CD14-positive monocyte (primary cell): ENCODE data around the gene BTN3A1. TPM values are rescaled to one million over a fixed set of nuclear protein-coding genes. Genes with fewer than 3 reads are reported as not detected.

Experiments
- DNase-seq, 3 donors: peaks; one replicate each; pipeline ENCODE4 v3.0.0-alpha.2; 2011 to 2022
- H2AFZ ChIP-seq: 2 replicates; pipeline ENCODE4 v1.6.0; 2012; ENCODE audit warnings: mild to moderate bottlenecking, low read depth, low read length, inconsistent platforms; ENCODE audit not compliant: insufficient read depth, poor library complexity, severe bottlenecking
- H3K27ac ChIP-seq, 2 donors: 1 replicate in 1 of 2; 2 replicates in 1 of 2; pipeline ENCODE4 v1.5.1; 2012 to 2013; ENCODE audit warnings: low read length in 2 of 2, control low read depth in 1 of 2, inconsistent platforms in 1 of 2, low read depth in 1 of 2, mild to moderate bottlenecking in 1 of 2
- H3K27me3 ChIP-seq, 2 donors: one replicate each; pipeline versions ENCODE4 v1.6.0 to v1.6.1; 2011 to 2013; ENCODE audit warnings: low read length in 2 of 2; ENCODE audit not compliant: control insufficient read depth in 2 of 2, insufficient read depth in 2 of 2
- H3K36me3 ChIP-seq, 2 donors: replicated peaks in 1 of 2; 1 replicate in 1 of 2; 2 replicates in 1 of 2; pipeline versions ENCODE4 v1.5.1 to v1.6.1; 2012 to 2013; ENCODE audit warnings: low read length in 2 of 2, control low read depth in 1 of 2, inconsistent platforms in 1 of 2, mild to moderate bottlenecking in 1 of 2; ENCODE audit not compliant: insufficient read depth in 2 of 2, control insufficient read depth in 1 of 2
- H3K4me1 ChIP-seq, 2 donors: 1 replicate in 1 of 2; 2 replicates in 1 of 2; pipeline versions ENCODE4 v1.5.1 to v1.6.1; 2012 to 2013; ENCODE audit warnings: low read length in 2 of 2, control low read depth in 1 of 2, inconsistent platforms in 1 of 2, mild to moderate bottlenecking in 1 of 2, moderate library complexity in 1 of 2; ENCODE audit not compliant: insufficient read depth in 2 of 2, control insufficient read depth in 1 of 2
- H3K4me2 ChIP-seq: replicated peaks from 2 replicates; pipeline ENCODE3; 2012; ENCODE audit warnings: low read length, moderate library complexity, mild to moderate bottlenecking; ENCODE audit not compliant: poor library complexity, severe bottlenecking; ENCODE audit errors: extremely low read depth
- H3K4me3 ChIP-seq, 3 experiments: fragments of 200-600 bp in 1 of 3; sonication (generic) in 1 of 3; replicated peaks in 1 of 3; 1 replicate in 2 of 3; 2 replicates in 1 of 3; pipeline ENCODE4 v1.5.1; 2011 to 2013; ENCODE audit warnings: low read length in 3 of 3, mild to moderate bottlenecking in 3 of 3, control low read depth in 2 of 3, low read depth in 2 of 3, inconsistent platforms in 1 of 3, moderate library complexity in 1 of 3
- H3K79me2 ChIP-seq: 2 replicates; pipeline ENCODE4 v1.6.0; 2012; ENCODE audit warnings: mild to moderate bottlenecking, control low read depth, inconsistent platforms, low read length, moderate library complexity; ENCODE audit not compliant: insufficient read depth
- H3K9ac ChIP-seq: 2 replicates; pipeline ENCODE4 v1.6.0; 2017; ENCODE audit warnings: low read length, mild to moderate bottlenecking; ENCODE audit not compliant: insufficient read depth, poor library complexity, severe bottlenecking
- H3K9me3 ChIP-seq, 2 donors: replicated peaks in 1 of 2; 1 replicate in 1 of 2; 2 replicates in 1 of 2; pipeline versions ENCODE4 v1.5.1 to v1.6.1; 2012 to 2013; ENCODE audit warnings: low read length in 2 of 2, control low read depth in 1 of 2; ENCODE audit not compliant: control insufficient read depth in 1 of 2, insufficient read depth in 1 of 2
- H4K20me1 ChIP-seq: 2 replicates; pipeline ENCODE4 v1.6.0; 2012; ENCODE audit warnings: mild to moderate bottlenecking, low read length, control low read depth, moderate library complexity; ENCODE audit not compliant: insufficient read depth
- H3K27ac Mint-ChIP-seq, 7 donors: one replicate each; pipeline ENCODE4 v1.8.0; 2020; ENCODE audit warnings: mild to moderate bottlenecking in 7 of 7, mixed read lengths in 7 of 7, moderate library complexity in 6 of 7, inconsistent platforms in 2 of 7
- H3K27me3 Mint-ChIP-seq, 3 donors: one replicate each; pipeline ENCODE4 v1.8.0; 2021 to 2022; ENCODE audit warnings: low read depth in 3 of 3, mild to moderate bottlenecking in 3 of 3, mixed read lengths in 3 of 3, moderate library complexity in 3 of 3, inconsistent platforms in 1 of 3
- H3K36me3 Mint-ChIP-seq, 2 donors: one replicate each; pipeline ENCODE4 v1.8.0; 2020; ENCODE audit warnings: mixed read lengths in 2 of 2, inconsistent platforms in 1 of 2, mild to moderate bottlenecking in 1 of 2
- H3K4me1 Mint-ChIP-seq: one replicate; pipeline ENCODE4 v1.8.0; 2020; ENCODE audit warnings: mild to moderate bottlenecking, mixed read lengths
- H3K4me3 Mint-ChIP-seq, 2 donors: one replicate each; pipeline ENCODE4 v1.8.0; 2020; ENCODE audit warnings: mild to moderate bottlenecking in 2 of 2, mixed read lengths in 2 of 2, moderate library complexity in 1 of 2
- H3K9me3 Mint-ChIP-seq, 7 donors: one replicate each; pipeline ENCODE4 v1.8.0; 2020 to 2022; ENCODE audit warnings: mixed read lengths in 7 of 7, mild to moderate bottlenecking in 6 of 7, moderate library complexity in 6 of 7, inconsistent platforms in 2 of 7
- CTCF ChIP-seq: fragments of 200-600 bp; IDR thresholded peaks from one replicate; pipeline ENCODE4 v1.8.0; 2022; ENCODE audit warnings: antibody characterized with exemption, mild to moderate bottlenecking
- WGBS: methylation state at CpG from one replicate; pipeline ENCODE4 v1.1.5; 2013; ENCODE audit warnings: missing lambda C conversion rate; ENCODE audit not compliant: insufficient coverage; 5-methylcytosine and 5-hydroxymethylcytosine counted together
- intact Hi-C, 2 donors: fragments of 100-400 bp; cut with micrococcal nuclease; formaldehyde crosslinking; loops; one replicate each; pipeline versions ENCODE4 v1.15.0 to v1.15.1; 2023
- polyA plus RNA-seq, 3 donors: library from polyadenylated mRNA; depleted of rRNA in 1 of 3; unstranded in 2 of 3; stranded (reverse) in 1 of 3; fragments of 300-500 nt in 2 of 3; fragments of >200 nt in 1 of 3; fragmentation: Illumina TruSeq in 2 of 3; gene quantifications; 1 replicate in 2 of 3; 2 replicates in 1 of 3; pipeline ENCODE4 v1.2.3, GENCODE V29; 2012 to 2021

Gene BTN3A1
- polyA plus RNA-seq, 3 donors: 19.7 to 114 (median 25.1) TPM

- no peak for DNase-seq
- Histone ChIP-seq H3K9ac (no peak overlapping the region), H4K20me1 (no peaks in the 10 kb centered on the region), H3K27ac (no peak overlapping the region), H3K36me3 (peaks cover 66 to 72% of the 10 kb centered on the region in 2 donors), H3K79me2 (no peaks in the 10 kb centered on the region), H3K4me2 (no peak overlapping the region), H3K4me3 (no peak overlapping the region), H3K9me3 (peaks cover 5 to 6% of the 10 kb centered on the region in 2 donors), H3K4me1 (no peaks in the 10 kb centered on the region), H2AFZ (no peak overlapping the region), H3K27me3 (no peaks in the 10 kb centered on the region)
- Mint-ChIP-seq H3K9me3 (peaks cover 4 to 8% (median 6%) of the 10 kb centered on the region in 7 donors), H3K36me3 (peaks cover 64 to 72% of the 10 kb centered on the region in 2 donors), H3K27ac (peak overlapping the region in 1 of 7 donors; percentile 45), H3K27me3 (no peaks in the 10 kb centered on the region), H3K4me3 (no peak overlapping the region), H3K4me1 (peaks cover 2% of the 10 kb centered on the region)
- WGBS: no CpG with 5 or more reads among the region's 3 CpGs
- intact Hi-C loops: no loop called here
- TF ChIP-seq CTCF: no peak
These were observed 10.2 kb downstream of the BTN3A1 start for GRCh38 chr6:26412228-26412627.

GRCh38 chr6:26412954-26413353, 10.9 kb downstream of the BTN3A1 start:
- H3K4me1 ChIP-seq: no peaks in the 10 kb centered on the region
- no peaks in the 10 kb centered on the region for H3K27me3 ChIP-seq
- no peaks in the 10 kb centered on the region for H3K79me2 ChIP-seq
- H2AFZ ChIP-seq: no peak overlapping the region
- no peak overlapping the region for H3K27ac ChIP-seq
- peaks cover 56 to 65% of the 10 kb centered on the region in 2 donors for H3K36me3 Mint-ChIP-seq
- no peak for DNase-seq
- no peak overlapping the region for H3K4me3 Mint-ChIP-seq
- WGBS: 100% methylated on average over 4 of the region's 4 CpGs
- no peak overlapping the region for H3K4me3 ChIP-seq
- no peak overlapping the region for H3K4me2 ChIP-seq
- H3K36me3 ChIP-seq: peaks cover 59 to 64% of the 10 kb centered on the region in 2 donors
- no peaks in the 10 kb centered on the region for H3K4me1 Mint-ChIP-seq
- H3K27me3 Mint-ChIP-seq: no peaks in the 10 kb centered on the region
- no peak overlapping the region for H3K27ac Mint-ChIP-seq
- TF ChIP-seq CTCF: no peak
- peaks cover 13% of the 10 kb centered on the region in 2 donors for H3K9me3 ChIP-seq
- H3K9ac ChIP-seq: no peak overlapping the region
- intact Hi-C loops: no loop called here
- no peaks in the 10 kb centered on the region for H4K20me1 ChIP-seq
- peaks cover 10 to 16% (median 13%) of the 10 kb centered on the region in 7 donors for H3K9me3 Mint-ChIP-seq
